ENCODE data around the gene FXYD6.
"Not testable (repeated sequence)": the region's sequence is repeated elsewhere in the genome, so short reads cannot be mapped to it uniquely, and the experiment has no call there.

FXYD6 gene

GRCh38 chr11:117868815-117869561 is 7.5 kb downstream of the FXYD6 start:
- no peak for DNase-seq

GRCh38 chr11:117868088-117868487 is 8.4 kb downstream of the FXYD6 start:
- DNase-seq, result no peak

GRCh38 chr11:117866526-117866925 is 9.9 kb downstream of the FXYD6 start:
- DNase-seq, result no peak

DNA sequence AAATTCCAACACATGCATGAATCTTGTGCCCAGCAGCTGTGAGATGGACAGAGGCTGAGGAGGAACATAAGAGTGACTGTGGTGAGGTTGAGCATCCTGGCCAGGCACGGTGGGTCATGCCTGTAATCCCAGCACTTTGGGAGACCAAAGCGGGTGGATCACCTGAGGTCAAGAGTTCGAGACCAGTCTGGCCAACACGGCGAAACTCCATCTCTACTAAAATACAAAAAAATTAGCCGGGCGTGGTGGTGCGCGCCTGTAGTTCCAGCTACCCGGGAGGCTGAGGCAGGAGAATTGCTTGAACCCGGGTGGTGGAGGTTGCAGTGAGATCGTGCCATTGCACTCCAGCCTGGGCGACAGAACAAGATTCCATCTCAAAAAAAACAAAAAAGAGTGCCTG is 10.9 kb downstream of the FXYD6 start:
- not testable (repeated sequence) for DNase-seq

DNA sequence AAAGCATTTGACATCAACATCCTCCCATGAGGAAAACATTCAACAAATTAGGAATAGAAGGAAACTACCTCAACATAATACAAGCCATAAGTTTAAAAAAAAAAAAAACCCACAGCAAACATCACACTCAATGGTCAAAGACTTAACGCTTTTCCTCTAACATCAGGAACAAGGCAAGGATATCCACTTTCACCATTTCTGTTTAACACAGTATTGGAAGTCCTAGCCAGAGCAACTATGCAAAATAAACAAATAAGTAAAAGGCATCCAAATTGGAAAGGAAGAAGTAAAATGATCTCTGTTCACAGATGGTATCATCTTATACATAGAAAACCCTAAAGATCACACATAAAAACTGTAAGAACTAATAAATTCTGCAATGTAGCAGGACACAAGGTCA is 13.1 kb downstream of the FXYD6 start:
- no peak for DNase-seq

DNA sequence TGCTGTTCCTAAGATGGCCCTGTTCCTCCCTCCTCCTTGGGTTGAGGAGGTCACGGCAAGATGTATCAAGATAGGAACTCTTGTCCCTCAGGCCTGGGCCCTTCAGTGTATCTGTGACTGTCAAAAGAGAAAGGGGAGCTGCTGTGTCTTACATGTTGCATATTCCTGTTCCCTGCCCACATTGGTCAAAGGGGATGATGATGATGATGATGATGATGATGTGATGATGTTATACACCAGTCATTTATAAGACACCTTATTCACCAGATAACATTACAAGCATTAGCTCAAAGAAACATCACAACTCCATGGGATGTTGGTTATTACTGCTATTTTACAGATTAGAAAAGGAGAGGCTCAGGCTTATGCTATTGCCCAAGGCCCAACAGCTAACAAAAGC is 13.7 kb downstream of the FXYD6 start:
- DNase-seq, result no peak

- DNase-seq, result no peak
Measured at GRCh38 chr11:117862019-117862725, 14.3 kb downstream of the FXYD6 start.

DNA sequence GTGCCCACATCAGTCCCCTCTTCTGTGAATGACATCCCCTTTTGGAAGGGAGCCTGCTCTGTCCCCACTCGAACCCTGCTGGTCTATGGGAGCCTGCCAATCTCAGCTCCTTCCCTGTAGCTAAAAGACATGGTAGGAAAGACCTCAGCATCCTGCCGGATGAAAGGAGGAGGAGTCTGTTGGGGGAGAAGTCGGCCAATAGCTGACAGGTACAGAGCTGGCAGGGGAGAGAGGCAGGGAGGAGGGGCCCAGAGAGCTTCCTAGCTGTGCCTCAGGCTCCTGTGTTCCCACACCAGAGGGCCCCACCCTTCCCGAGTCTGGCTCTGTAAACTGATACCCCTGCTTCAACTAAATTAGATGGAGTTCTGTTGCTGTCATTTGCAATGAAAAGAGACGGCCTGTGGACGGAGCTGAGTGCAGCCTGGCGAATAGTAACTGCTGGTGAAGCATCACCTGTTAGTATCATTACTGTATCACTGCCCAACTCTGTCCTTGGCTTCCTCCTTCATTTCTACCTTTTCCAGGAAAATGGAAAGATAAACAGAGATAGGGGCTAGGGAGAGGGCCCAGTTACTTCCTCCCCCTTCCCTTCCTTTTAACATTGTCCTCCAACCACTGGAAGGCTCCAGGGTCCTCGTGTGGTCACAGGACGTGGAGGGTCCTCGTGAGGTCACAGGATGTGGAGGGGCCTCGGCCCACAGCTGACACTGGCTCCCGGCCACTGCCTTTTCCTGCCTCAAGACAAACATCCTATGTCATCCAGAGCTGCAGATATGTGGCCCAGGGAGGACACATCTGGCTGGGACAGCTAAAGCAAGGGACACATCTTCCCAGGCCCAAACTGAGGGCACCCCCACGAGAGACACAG is 15.1 kb downstream of the FXYD6 start:
- no peak for DNase-seq

DNA sequence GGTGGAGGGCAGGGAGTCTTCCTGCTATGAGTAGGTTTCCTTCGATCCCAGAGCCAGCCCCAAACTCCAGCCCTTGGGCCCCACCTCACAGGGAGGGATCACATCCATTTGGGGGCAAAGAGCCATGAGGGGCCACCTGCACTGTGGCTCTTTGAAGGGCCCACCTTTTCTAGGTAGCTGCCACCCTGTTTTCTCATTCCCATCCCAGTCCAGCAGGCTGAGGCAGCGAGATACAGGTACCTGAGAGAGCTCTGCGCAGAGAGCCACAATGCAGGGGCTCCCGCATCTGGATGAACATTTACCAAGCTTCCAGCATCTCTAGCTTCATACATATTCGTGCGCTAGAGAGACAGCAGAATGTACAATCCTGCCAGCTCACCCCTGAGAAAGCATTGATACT is 16.3 kb downstream of the FXYD6 start:
- DNase-seq, result no peak

- no peak for DNase-seq
Measured at GRCh38 chr11:117859488-117860112, 16.9 kb downstream of the FXYD6 start.

DNA sequence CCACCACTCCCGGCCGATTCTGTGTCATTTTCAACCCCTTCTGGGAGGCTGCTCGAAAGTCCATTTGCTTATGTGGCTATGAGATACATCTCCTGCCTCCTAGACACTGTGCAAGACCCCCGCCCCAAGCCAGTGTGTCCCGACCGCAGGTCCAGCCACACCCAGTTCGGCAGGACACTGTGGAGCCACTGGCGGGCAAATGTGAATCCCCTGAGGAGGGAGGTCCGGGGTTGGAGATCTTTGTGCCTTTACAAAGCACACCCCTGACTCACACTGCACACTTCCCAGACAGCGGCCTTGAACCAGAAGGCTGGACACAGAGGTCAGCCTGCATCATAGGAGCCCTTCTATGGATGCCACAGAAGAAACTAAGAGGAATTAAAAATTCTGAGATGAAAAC is 17.4 kb downstream of the FXYD6 start:
- DNase-seq, result no peak

DNA sequence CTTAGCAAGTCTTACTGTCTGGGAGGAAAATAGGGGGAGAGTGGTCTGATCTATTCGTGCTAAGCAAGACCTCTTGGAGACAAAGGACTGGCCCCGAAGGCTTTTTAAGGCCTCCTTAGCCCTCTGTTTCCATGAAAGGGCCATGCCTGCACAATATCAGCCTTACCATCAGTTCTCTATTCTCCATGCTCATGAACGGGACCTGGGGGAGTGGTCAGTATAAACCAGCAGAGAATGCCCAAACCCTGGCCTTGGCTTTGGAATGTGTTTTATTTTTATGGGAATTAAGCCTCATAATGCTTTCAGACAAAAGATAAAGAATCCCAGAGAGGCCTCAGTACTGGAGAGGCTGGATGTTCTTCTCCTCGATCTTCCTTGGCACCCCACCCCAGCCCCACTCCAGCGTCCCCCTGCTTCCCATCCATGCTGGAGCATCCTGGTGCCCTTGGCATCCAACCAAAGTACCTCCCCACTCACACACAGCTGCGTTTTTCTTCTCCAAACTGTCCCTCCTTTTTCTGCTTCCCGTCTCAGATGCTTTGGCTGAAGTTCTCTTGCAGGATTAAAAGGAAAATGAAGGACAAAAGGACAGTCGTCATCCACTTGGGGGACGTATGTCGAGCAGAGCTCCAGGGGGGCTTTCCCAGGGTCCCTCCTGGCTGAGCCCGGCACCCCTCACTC is 18.6 kb downstream of the FXYD6 start:
- no peak for DNase-seq

DNA sequence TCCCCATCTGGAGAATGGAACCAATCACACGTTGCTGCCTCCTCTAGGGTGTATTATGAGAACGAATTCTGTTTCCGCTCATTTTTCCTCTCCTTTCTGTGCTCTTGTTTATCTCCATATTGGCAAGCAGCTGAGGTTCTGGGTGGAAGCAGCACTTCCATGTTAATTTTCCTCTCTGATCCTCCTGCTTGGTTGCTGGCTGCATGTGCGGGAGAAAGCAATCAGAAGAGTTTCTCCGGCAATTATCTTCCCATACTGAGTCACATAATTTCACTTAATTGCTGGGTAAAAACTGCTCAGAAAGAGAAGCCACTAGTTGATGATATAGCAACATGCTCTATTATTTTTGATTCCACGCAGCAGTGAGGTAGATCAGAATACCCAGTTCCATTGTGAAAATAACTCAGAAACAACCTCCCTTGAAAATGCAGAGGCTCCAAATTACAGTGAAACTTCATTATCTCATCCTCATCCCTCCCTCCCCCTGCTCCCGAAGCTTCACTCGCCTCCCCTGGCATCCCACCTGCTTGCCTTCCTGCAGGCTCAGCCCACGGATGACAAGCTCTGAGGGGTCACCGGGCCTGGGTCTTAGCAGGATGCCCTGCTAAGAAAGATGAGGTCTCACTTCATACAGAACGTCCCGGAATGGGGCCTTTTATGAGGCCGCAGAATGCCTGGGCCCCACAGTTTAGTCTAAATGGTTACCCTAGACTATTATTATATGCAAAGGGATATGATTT is 20.4 kb downstream of the FXYD6 start:
- no peak for DNase-seq

GRCh38 chr11:117855186-117855845 is 21.1 kb downstream of the FXYD6 start:
- DNase-seq, result no peak

DNA sequence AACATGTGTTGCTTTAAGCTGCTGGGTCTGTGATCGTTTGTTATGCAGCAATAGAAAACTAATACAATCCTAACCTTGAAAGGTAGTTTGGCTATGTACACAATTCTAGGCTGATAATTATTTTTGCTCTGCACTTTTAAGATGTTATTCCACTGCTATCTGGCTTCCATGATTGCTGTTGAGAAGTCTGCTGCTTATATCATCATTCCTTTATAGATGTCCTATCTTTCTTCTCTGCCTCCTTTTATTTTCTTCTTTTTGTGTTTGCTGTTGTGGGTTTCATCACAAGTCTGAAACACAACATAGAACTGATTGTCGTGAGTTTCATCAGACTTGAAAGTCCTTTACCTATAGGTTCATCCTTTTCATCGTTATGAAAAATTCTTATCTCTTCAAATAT is 24.1 kb downstream of the FXYD6 start:
- DNase-seq, result no peak

GRCh38 chr11:117851852-117852251 is 24.6 kb downstream of the FXYD6 start:
- DNase-seq, result no peak

DNA sequence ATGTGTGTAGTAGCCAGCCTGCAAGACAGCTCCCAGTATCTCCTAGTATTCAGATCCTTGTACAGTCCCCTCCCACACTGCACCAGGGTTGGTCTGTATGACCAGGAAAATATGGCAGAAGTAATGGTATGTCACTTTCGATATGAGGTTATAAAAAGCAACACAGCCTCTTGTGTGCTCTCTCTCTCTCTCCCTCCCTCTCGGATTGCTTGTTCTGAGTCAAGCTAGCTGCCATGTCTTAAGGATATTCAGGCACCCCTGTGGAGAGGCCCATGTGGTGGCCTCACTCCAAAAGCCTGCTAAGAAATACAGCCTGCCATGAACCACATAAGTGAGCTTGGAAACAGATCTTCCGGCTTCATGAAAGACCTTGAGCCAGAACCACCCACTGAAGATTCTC is 25.4 kb downstream of the FXYD6 start:
- no peak for DNase-seq

DNA sequence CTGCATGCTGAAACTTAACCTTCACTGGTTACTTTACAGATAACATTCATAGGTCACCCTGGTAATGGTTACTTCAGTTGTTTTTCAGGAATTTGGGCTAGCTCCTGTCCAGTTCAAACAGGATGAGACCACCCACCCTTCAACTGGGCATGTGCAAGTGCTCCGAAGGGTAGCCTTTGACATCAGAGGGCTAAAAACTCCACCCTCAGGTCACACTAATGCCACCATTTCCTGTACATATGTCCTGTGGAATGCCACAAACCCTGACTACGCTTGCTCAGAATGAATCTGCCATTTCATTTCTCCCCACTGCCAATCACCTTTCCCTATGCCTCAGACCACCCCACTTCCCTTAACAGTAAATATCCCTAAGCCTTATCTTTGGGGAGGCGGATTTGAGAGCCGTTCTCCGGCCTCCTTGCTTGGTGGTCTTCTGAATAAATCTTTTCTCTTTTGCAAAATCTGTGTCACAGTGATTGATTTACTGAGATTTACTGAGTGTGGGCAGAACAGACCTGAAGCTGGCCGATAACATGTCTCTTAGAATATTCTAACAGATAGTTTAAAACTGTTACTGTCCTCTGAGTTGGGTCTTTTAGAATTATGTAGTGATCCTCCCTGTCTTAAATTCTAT is 26.6 kb downstream of the FXYD6 start:
- no peak for DNase-seq

DNA sequence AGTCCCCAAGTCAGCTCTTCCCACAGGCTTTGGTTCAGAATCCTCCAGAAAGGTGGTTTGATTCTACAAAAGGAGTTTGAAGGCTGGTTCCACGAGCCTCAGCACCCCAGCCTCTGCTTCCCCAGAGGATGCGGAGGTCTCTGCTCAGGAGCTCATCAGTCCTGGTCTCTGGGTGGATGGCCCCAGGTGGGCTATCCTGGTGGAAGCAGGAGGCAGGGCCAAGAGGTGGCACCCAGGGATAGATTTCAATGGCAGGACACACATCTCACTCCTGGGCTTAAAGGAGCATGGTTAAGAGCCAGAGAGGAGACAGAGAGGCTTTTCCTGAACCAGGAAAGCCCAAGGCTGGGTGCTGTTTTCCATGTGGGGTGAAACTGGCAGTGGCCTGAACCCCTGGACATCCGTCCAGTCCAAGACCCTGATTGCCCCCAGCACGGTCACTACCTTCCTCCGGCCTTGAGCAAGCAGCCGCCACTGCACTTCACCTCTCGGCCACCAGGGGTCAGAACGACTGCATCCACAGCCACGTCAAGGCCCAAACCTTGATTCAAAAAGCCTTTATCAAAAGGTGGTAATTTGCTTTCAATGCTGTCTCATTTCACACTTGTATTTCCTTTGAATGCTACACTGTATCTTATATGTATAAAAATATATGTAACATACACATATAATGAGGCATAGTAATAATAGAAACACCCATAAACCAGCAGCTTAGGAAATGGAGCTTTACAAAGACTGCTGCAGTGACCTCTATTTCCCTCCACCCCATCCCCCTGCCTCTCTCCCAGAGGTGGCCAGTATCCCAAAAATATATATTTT is 32.6 kb downstream of the FXYD6 start:
- peak; percentile 34 to 39 for DNase-seq
